ENCODE results near the gene CDH23.
A peak's percentile ranks its signal among the peaks of the same experiment; 100 is the strongest.

CDH23 gene

GRCh38 chr10:71648254-71648932 is 251.7 kb downstream of the CDH23 start:
- no peak for DNase-seq

GRCh38 chr10:71648933-71649320 is 252.2 kb downstream of the CDH23 start:
- DNase-seq: no peak

GRCh38 chr10:71649631-71650030 is 252.9 kb downstream of the CDH23 start:
- DNase-seq: peak; percentile 44

GRCh38 chr10:71650397-71650796 is 253.7 kb downstream of the CDH23 start:
- DNase-seq: no peak

- no peak for DNase-seq
Observed at GRCh38 chr10:71651428-71651827, 254.7 kb downstream of the CDH23 start.

- no peak for DNase-seq
Observed at GRCh38 chr10:71651928-71652327, 255.2 kb downstream of the CDH23 start.

GRCh38 chr10:71653044-71653443 is 256.3 kb downstream of the CDH23 start:
- no peak for DNase-seq

- no peak for DNase-seq
Observed at GRCh38 chr10:71656220-71656619, 259.5 kb downstream of the CDH23 start.

- no peak for DNase-seq
Observed at GRCh38 chr10:71657604-71658466, 261.1 kb downstream of the CDH23 start.

GRCh38 chr10:71658467-71658745 is 261.7 kb downstream of the CDH23 start:
- DNase-seq: no peak

- DNase-seq: no peak
Observed at GRCh38 chr10:71659111-71659634, 262.5 kb downstream of the CDH23 start.

- no peak for DNase-seq
Observed at GRCh38 chr10:71659737-71660136, 263.0 kb downstream of the CDH23 start.

- no peak for DNase-seq
Observed at GRCh38 chr10:71660313-71660712, 263.6 kb downstream of the CDH23 start.

- DNase-seq: no peak
Observed at GRCh38 chr10:71661060-71661622, 264.4 kb downstream of the CDH23 start.

- no peak for DNase-seq
Observed at GRCh38 chr10:71661779-71662336, 265.1 kb downstream of the CDH23 start.

- no peak for DNase-seq
Observed at GRCh38 chr10:71663311-71663710, 266.6 kb downstream of the CDH23 start.

GRCh38 chr10:71664585-71664984 is 267.9 kb downstream of the CDH23 start:
- DNase-seq: no peak

- DNase-seq: no peak
Observed at GRCh38 chr10:71665456-71665855, 268.7 kb downstream of the CDH23 start.

GRCh38 chr10:71666639-71667386 is 270.1 kb downstream of the CDH23 start:
- DNase-seq: no peak

GRCh38 chr10:71667387-71667752 is 270.6 kb downstream of the CDH23 start:
- DNase-seq: no peak

GRCh38 chr10:71671994-71672946 is 275.6 kb downstream of the CDH23 start:
- no peak for DNase-seq
